H1 (cell line): ENCODE measurements around the gene OGDH. TPM values are rescaled to one million over a fixed set of nuclear protein-coding genes. Genes with fewer than 3 reads are reported as not detected.

Experiments used
- CTCF ChIA-PET: fragments of 300-600 bp; sonication (Branson Sonifier 250); formaldehyde crosslinking; loops from one replicate; lab custom pipeline; 2021; ENCODE audit not compliant: partially characterized antibody; lab: Charles Lee
- POLR2A ChIA-PET: fragments of 300-600 bp; sonication (Branson Sonifier 250); formaldehyde crosslinking; loops from one replicate; lab custom pipeline; 2021; ENCODE audit warnings: inconsistent platforms; ENCODE audit not compliant: partially characterized antibody; lab: Charles Lee
- DNase-seq, 2 experiments: peaks; one replicate each; pipeline versions ENCODE4 v3.0.0 to v3.0.0-alpha.2; 2010 to 2022; ENCODE audit warnings: low spot score in 2 of 2, low read depth in 1 of 2, mixed read lengths in 1 of 2
- FAIRE-seq: peaks from 2 replicates; lab custom pipeline; 2011; peaks lifted over from hg19 to GRCh38; lab: Jason Lieb, UNC
- H2AFZ ChIP-seq: 2 replicates; pipeline ENCODE4 v1.8.1; 2012; ENCODE audit warnings: low read length, inconsistent platforms
- H2AK5ac ChIP-seq: 2 replicates; pipeline ENCODE4 v1.6.1; 2013; ENCODE audit warnings: low read depth, low read length
- H2BK120ac ChIP-seq: replicated peaks from 2 replicates; pipeline ENCODE3; 2013; ENCODE audit warnings: low read depth, low read length, inconsistent platforms
- H2BK12ac ChIP-seq: 2 replicates; pipeline ENCODE4 v1.6.1; 2013; ENCODE audit warnings: low read depth, low read length
- H2BK15ac ChIP-seq: 2 replicates; pipeline ENCODE4 v1.6.1; 2013; ENCODE audit warnings: low read length
- H2BK20ac ChIP-seq: 2 replicates; pipeline ENCODE4 v1.6.1; 2013; ENCODE audit warnings: low read length
- H2BK5ac ChIP-seq: 2 replicates; pipeline ENCODE4 v1.6.1; 2013; ENCODE audit warnings: low read depth, low read length
- H3K14ac ChIP-seq: 2 replicates; pipeline ENCODE4 v1.6.1; 2013; ENCODE audit warnings: inconsistent platforms; ENCODE audit not compliant: insufficient read length
- H3K18ac ChIP-seq: 2 replicates; pipeline ENCODE4 v1.6.1; 2013; ENCODE audit warnings: low read length; ENCODE audit errors: extremely low read depth
- H3K23ac ChIP-seq: 2 replicates; pipeline ENCODE4 v1.6.1; 2013; ENCODE audit warnings: inconsistent platforms; ENCODE audit not compliant: insufficient read length
- H3K23me2 ChIP-seq: 2 replicates; pipeline ENCODE4 v1.6.1; 2013; ENCODE audit warnings: low read depth, low read length
- H3K27ac ChIP-seq: 2 replicates; pipeline ENCODE4 v1.6.1; 2011; ENCODE audit warnings: low read depth, low read length, inconsistent platforms
- H3K27me3 ChIP-seq, 4 experiments: replicated peaks in 1 of 4; 1 replicate in 1 of 4; 2 replicates in 3 of 4; pipeline versions ENCODE4 v1.6.1 to v1.8.1; 2011 to 2013; ENCODE audit warnings: low read length in 3 of 4, mild to moderate bottlenecking in 3 of 4, inconsistent platforms in 2 of 4, mixed read lengths in 2 of 4, moderate library complexity in 1 of 4; ENCODE audit not compliant: control insufficient read depth in 3 of 4, insufficient read depth in 3 of 4; ENCODE audit errors: extremely low read depth in 1 of 4
- H3K36me3 ChIP-seq, 4 experiments: 2 replicates each; pipeline versions ENCODE4 v1.6.1 to v1.8.1; 2011 to 2013; ENCODE audit warnings: mild to moderate bottlenecking in 4 of 4, low read length in 3 of 4, moderate library complexity in 2 of 4, control low read depth in 1 of 4, inconsistent platforms in 1 of 4; ENCODE audit not compliant: insufficient read depth in 4 of 4, control insufficient read depth in 2 of 4
- H3K4ac ChIP-seq: replicated peaks from 2 replicates; pipeline ENCODE3; 2013; ENCODE audit warnings: low read length, low read depth, mixed read lengths, inconsistent platforms; ENCODE audit not compliant: insufficient read length
- H3K4me1 ChIP-seq, 4 experiments: replicated peaks in 1 of 4; 1 replicate in 1 of 4; 2 replicates in 3 of 4; pipeline versions ENCODE4 v1.6.1 to v1.8.1; 2011 to 2013; ENCODE audit warnings: low read length in 3 of 4, inconsistent platforms in 2 of 4, mixed read lengths in 1 of 4; ENCODE audit not compliant: insufficient read depth in 4 of 4, control insufficient read depth in 3 of 4
- H3K4me2 ChIP-seq, 2 experiments: 2 replicates each; pipeline versions ENCODE4 v1.6.1 to v1.8.1; 2011 to 2013; ENCODE audit warnings: low read depth in 2 of 2, low read length in 2 of 2, control low read depth in 1 of 2, inconsistent platforms in 1 of 2, mild to moderate bottlenecking in 1 of 2; ENCODE audit not compliant: insufficient read depth in 1 of 2
- H3K4me3 ChIP-seq, 4 experiments: fragments of 200-600, 300-600 bp in 1 of 4; sonication (generic), shearing (Covaris generic), sonication (Bioruptor Twin) in 1 of 4; 2 replicates each; pipeline versions ENCODE4 v1.5.1 to v1.8.1; 2011 to 2016; ENCODE audit warnings: low read length in 4 of 4, low read depth in 3 of 4, control low read depth in 2 of 4, inconsistent platforms in 2 of 4, mild to moderate bottlenecking in 2 of 4, mixed read lengths in 1 of 4, moderate library complexity in 1 of 4; ENCODE audit not compliant: insufficient read depth in 2 of 4; ENCODE audit errors: extremely low read depth in 1 of 4
- H3K56ac ChIP-seq: replicated peaks from 2 replicates; pipeline ENCODE3; 2013; ENCODE audit warnings: low read depth, mild to moderate bottlenecking, mixed read lengths, low read length, inconsistent platforms; ENCODE audit not compliant: insufficient read length
- H3K79me1 ChIP-seq: 2 replicates; pipeline ENCODE4 v1.6.1; 2013; ENCODE audit warnings: low read depth, low read length, control low read depth
- H3K79me2 ChIP-seq, 2 experiments: 2 replicates each; pipeline versions ENCODE4 v1.6.1 to v1.8.1; 2012 to 2013; ENCODE audit warnings: low read length in 2 of 2, mild to moderate bottlenecking in 2 of 2, inconsistent platforms in 1 of 2; ENCODE audit not compliant: insufficient read depth in 2 of 2, control insufficient read depth in 1 of 2
- H3K9ac ChIP-seq, 4 experiments: replicated peaks in 1 of 4; 1 replicate in 1 of 4; 2 replicates in 3 of 4; pipeline versions ENCODE4 v1.6.1 to v1.8.1; 2011 to 2013; ENCODE audit warnings: low read depth in 3 of 4, low read length in 3 of 4, control low read depth in 2 of 4, mild to moderate bottlenecking in 2 of 4, moderate library complexity in 2 of 4, inconsistent platforms in 1 of 4; ENCODE audit errors: extremely low read depth in 1 of 4
- H3K9me3 ChIP-seq, 2 experiments: 2 replicates each; pipeline versions ENCODE4 v1.6.1 to v1.8.1; 2012 to 2013; ENCODE audit warnings: mild to moderate bottlenecking in 2 of 2, moderate library complexity in 2 of 2, control low read depth in 1 of 2, inconsistent platforms in 1 of 2, low read depth in 1 of 2, low read length in 1 of 2, mixed read lengths in 1 of 2; ENCODE audit not compliant: insufficient read depth in 2 of 2
- H4K20me1 ChIP-seq, 2 experiments: replicated peaks in 1 of 2; 2 replicates each; pipeline versions ENCODE3 to v1.8.1; 2011 to 2013; ENCODE audit warnings: inconsistent platforms in 2 of 2, low read length in 2 of 2, mild to moderate bottlenecking in 1 of 2; ENCODE audit not compliant: insufficient read depth in 2 of 2, control insufficient read depth in 1 of 2
- H4K5ac ChIP-seq: 2 replicates; pipeline ENCODE4 v1.6.1; 2013; ENCODE audit warnings: low read length, low read depth, mixed read lengths, inconsistent platforms; ENCODE audit not compliant: insufficient read length
- H4K8ac ChIP-seq: 2 replicates; pipeline ENCODE4 v1.8.0; 2013; ENCODE audit warnings: mild to moderate bottlenecking, moderate library complexity, low read length, inconsistent platforms; ENCODE audit not compliant: insufficient read depth; ENCODE audit errors: extremely low read depth
- H4K91ac ChIP-seq: replicated peaks from 2 replicates; pipeline ENCODE3; 2013; ENCODE audit warnings: low read length, mixed read lengths, inconsistent platforms; ENCODE audit not compliant: insufficient read length
- ASH2L ChIP-seq: fragments of 200-600, 300-600 bp; sonication (generic); IDR thresholded peaks from one replicate; pipeline ENCODE4 v1.7.1; 2017; ENCODE audit warnings: low read length
- GTF2F1 ChIP-seq: IDR thresholded peaks from 2 replicates; pipeline ENCODE4 v1.6.1; 2012; ENCODE audit warnings: low read depth, low read length, improper control_type of control experiment, borderline replicate concordance
- JUN ChIP-seq: IDR thresholded peaks from 2 replicates; pipeline ENCODE4 v1.6.1; 2011; ENCODE audit warnings: low read depth, mild to moderate bottlenecking, improper control_type of control experiment, low read length
- JUND ChIP-seq: IDR thresholded peaks from 2 replicates; pipeline ENCODE4 v1.6.1; 2011; ENCODE audit warnings: mild to moderate bottlenecking, improper control_type of control experiment, low read length
- KDM1A ChIP-seq: fragments of 200-600, 300-600 bp; sonication (generic); IDR thresholded peaks from 2 replicates; pipeline ENCODE4 v1.7.1; 2016; ENCODE audit warnings: mild to moderate bottlenecking, low read length, borderline replicate concordance
- NANOG ChIP-seq: IDR thresholded peaks from 2 replicates; pipeline ENCODE4 v1.6.1; 2011; ENCODE audit warnings: low read length, low read depth, mild to moderate bottlenecking, inconsistent platforms; ENCODE audit not compliant: insufficient read depth, poor library complexity, severe bottlenecking
- POLR2AphosphoS5 ChIP-seq: IDR thresholded peaks from 2 replicates; pipeline ENCODE4 v1.6.1; 2011; ENCODE audit warnings: low read depth, low read length
- RBBP5 ChIP-seq: IDR thresholded peaks from 2 replicates; pipeline ENCODE4 v1.7.1; 2012; ENCODE audit warnings: low read depth, mild to moderate bottlenecking, inconsistent platforms, low read length, moderate library complexity, borderline replicate concordance
- RNF2 ChIP-seq: fragments of 200-900, 300-1000 bp; sonication (generic); IDR thresholded peaks from 2 replicates; pipeline ENCODE4 v1.7.1; 2016; ENCODE audit warnings: borderline replicate concordance, low read depth, mild to moderate bottlenecking, antibody characterized with exemption, low read length; ENCODE audit not compliant: poor library complexity, severe bottlenecking; ENCODE audit errors: missing control alignments
- SP1 ChIP-seq: IDR thresholded peaks from 2 replicates; pipeline ENCODE4 v1.6.1; 2011; ENCODE audit warnings: low read depth, low read length
- SP4 ChIP-seq: IDR thresholded peaks from 2 replicates; pipeline ENCODE4 v1.6.1; 2012; ENCODE audit warnings: low read length, inconsistent platforms
- TAF7 ChIP-seq: optimal IDR thresholded peaks from 2 replicates; pipeline ENCODE3; 2011; ENCODE audit warnings: low read depth, mild to moderate bottlenecking, inconsistent platforms, low read length, moderate library complexity, borderline replicate concordance
- TBP ChIP-seq: IDR thresholded peaks from 2 replicates; pipeline ENCODE4 v1.6.1; 2011; ENCODE audit warnings: low read depth, low read length, improper control_type of control experiment
- WGBS, 2 experiments: shearing (Covaris generic) in 1 of 2; methylation state at CpG; one replicate each; pipeline versions ENCODE4 v1.1.6 to v1.1.7; 2013 to 2015; ENCODE audit warnings: low lambda C conversion rate in 2 of 2, mixed read lengths in 2 of 2, inconsistent platforms in 1 of 2, low coverage in 1 of 2, missing lambda C conversion rate in 1 of 2; ENCODE audit not compliant: insufficient replicate concordance in 2 of 2, insufficient coverage in 1 of 2, insufficient read length in 1 of 2; ENCODE audit errors: extremely low coverage in 1 of 2, missing lambda C conversion rate in 1 of 2; 5-methylcytosine and 5-hydroxymethylcytosine counted together
- polyA plus RNA-seq, 7 experiments: library from polyadenylated mRNA; depleted of rRNA in 3 of 7; stranded (reverse) in 5 of 7; unstranded in 2 of 7; fragments of >200 nt in 5 of 7; fragments of 200-250 nt in 2 of 7; gene quantifications; 1 replicate in 5 of 7; 2 replicates in 1 of 7; 4 replicates in 1 of 7; pipeline versions ENCODE4 v1.2.1 to v1.2.3, GENCODE V29; 2011 to 2013; ENCODE audit warnings: missing spikeins in 2 of 7, mixed read lengths in 2 of 7
- total RNA-seq: library from RNA; stranded (reverse); fragmentation: NEBNext Ultra II Directional; extraction: Animal tissue kit (Norgen Biotek cat#: 25700); gene quantifications from 2 replicates; pipeline ENCODE4 v1.2.1, GENCODE V29; 2021

The OGDH gene
- total and polyA plus RNA-seq, 2 of the 8 experiments (the other 6 are each of a cell fraction or from before 2014, with no cell fraction given) = 71.6 to 91.6 TPM

- DNase-seq (no peak), FAIRE-seq (no peak)
- no peak overlapping the region for H2BK5ac ChIP-seq
- H3K18ac ChIP-seq = no peak overlapping the region
- H3K4me1 ChIP-seq = peaks cover 0 to 3% (median 1%) of the 10 kb centered on the region in 4 experiments; a peak in 2 of 7 replicates
- H3K4ac ChIP-seq = no peak overlapping the region
- peaks cover 0 to 4% of the 10 kb centered on the region in 2 experiments; a peak in 2 of 4 replicates for H3K79me2 ChIP-seq
- H3K4me2 ChIP-seq = no peak overlapping the region
- H3K56ac ChIP-seq = no peak overlapping the region
- no peak overlapping the region for H2AK5ac ChIP-seq
- H3K23ac ChIP-seq = no peak overlapping the region
- no peaks in the 10 kb centered on the region for H3K9me3 ChIP-seq
- H2AFZ ChIP-seq = no peak overlapping the region
- H3K36me3 ChIP-seq = no peaks in the 10 kb centered on the region
- TF ChIP-seq JUN = no peak
- TF ChIP-seq RBBP5 = no peak
- no peak for TF ChIP-seq SP4
- TF ChIP-seq TAF7 = no peak
- no peak for TF ChIP-seq TBP
- no peak for TF ChIP-seq KDM1A
- TF ChIP-seq JUND = no peak
- TF ChIP-seq GTF2F1 = no peak
- no peak for TF ChIP-seq ASH2L
- TF ChIP-seq POLR2AphosphoS5 = no peak
- no peak for TF ChIP-seq SP1
- TF ChIP-seq RNF2 = no peak
- no peak for TF ChIP-seq NANOG
- WGBS, 2 experiments = 70% methylated on average over 1 of the region's 1 CpG; no CpG with 5 or more reads in 1 of the 2 experiments
- no peak overlapping the region for H4K5ac ChIP-seq
- no peak overlapping the region for H2BK20ac ChIP-seq
- H4K8ac ChIP-seq = no peak overlapping the region
- ChIA-PET POLR2A (no interaction called here), CTCF (interaction anchor here (0.7 to 1.2 kb wide), 4 partner anchors 14 to 380 kb away, joined by 3 to 6 read pairs (median 4); no protein-coding TSS in a partner anchor)
- no peak overlapping the region for H2BK12ac ChIP-seq
- no peak overlapping the region for H3K4me3 ChIP-seq
- no peak overlapping the region for H3K27ac ChIP-seq
- no peaks in the 10 kb centered on the region for H3K27me3 ChIP-seq
- H2BK120ac ChIP-seq = no peak overlapping the region
- H4K20me1 ChIP-seq = peaks cover 0 to 2% of the 10 kb centered on the region in 2 experiments
- H3K79me1 ChIP-seq = no peaks in the 10 kb centered on the region
- peaks cover 7% of the 10 kb centered on the region for H3K23me2 ChIP-seq
- H2BK15ac ChIP-seq = no peak overlapping the region
- H3K9ac ChIP-seq = no peak overlapping the region
- no peak overlapping the region for H3K14ac ChIP-seq
- H4K91ac ChIP-seq = no peak overlapping the region
Measured at GRCh38 chr7:44602576-44602910, 3.9 kb upstream of the OGDH start.
